Peyer's patch (tissue), 4 donors: ENCODE measurements around the gene AFAP1L1.

Experiments used
- POLR2A ChIP-seq, 2 donors: fragments of 450-650 bp; IDR thresholded peaks; one replicate each; pipeline ENCODE4 v1.5.1; 2017; ENCODE audit warnings: antibody characterized with exemption in 2 of 2, mild to moderate bottlenecking in 2 of 2, moderate library complexity in 2 of 2
- TF ChIP-seq, protein P1 (sequence below), 6 experiments: fragments of 450-650 bp in 4 of 6; fragments of 200-600 bp in 2 of 6; sonication (generic) in 1 of 6; IDR thresholded peaks; one replicate each; pipeline ENCODE4 v1.5.1; 2017 to 2019; ENCODE audit warnings: antibody characterized with exemption in 6 of 6, mild to moderate bottlenecking in 3 of 6, moderate library complexity in 1 of 6

DNA sequence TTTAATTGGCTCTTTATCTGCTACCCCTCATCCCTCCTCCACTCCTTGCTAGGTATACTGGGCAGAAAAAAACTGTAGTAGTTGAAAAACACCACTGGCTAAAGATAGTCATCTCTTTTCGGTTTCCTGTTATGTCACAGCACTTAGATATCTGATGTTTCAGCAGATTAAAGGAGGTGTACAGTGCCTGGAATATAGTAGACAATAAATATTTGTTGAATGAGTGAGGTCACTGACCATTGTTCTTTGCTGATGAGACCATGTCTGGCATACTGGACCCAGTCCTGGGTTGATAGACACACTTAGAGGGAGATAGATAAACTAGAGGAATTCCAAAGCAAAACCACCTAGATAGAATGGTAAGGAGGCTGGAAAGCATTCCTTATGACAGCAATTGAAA, 76.9 kb downstream of the AFAP1L1 start:
- TF ChIP-seq POLR2A (IDR thresholded peaks at IDR 0.05) = no peak
- TF ChIP-seq, protein P1, sequence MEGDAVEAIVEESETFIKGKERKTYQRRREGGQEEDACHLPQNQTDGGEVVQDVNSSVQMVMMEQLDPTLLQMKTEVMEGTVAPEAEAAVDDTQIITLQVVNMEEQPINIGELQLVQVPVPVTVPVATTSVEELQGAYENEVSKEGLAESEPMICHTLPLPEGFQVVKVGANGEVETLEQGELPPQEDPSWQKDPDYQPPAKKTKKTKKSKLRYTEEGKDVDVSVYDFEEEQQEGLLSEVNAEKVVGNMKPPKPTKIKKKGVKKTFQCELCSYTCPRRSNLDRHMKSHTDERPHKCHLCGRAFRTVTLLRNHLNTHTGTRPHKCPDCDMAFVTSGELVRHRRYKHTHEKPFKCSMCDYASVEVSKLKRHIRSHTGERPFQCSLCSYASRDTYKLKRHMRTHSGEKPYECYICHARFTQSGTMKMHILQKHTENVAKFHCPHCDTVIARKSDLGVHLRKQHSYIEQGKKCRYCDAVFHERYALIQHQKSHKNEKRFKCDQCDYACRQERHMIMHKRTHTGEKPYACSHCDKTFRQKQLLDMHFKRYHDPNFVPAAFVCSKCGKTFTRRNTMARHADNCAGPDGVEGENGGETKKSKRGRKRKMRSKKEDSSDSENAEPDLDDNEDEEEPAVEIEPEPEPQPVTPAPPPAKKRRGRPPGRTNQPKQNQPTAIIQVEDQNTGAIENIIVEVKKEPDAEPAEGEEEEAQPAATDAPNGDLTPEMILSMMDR (IDR thresholded peaks at IDR 0.05) = no peak
